ENCODE data around the gene PDPK1.
"Not testable (repeated sequence)": the region's sequence is repeated elsewhere in the genome, so short reads cannot be mapped to it uniquely, and the experiment has no call there.

The PDPK1 gene

DNA sequence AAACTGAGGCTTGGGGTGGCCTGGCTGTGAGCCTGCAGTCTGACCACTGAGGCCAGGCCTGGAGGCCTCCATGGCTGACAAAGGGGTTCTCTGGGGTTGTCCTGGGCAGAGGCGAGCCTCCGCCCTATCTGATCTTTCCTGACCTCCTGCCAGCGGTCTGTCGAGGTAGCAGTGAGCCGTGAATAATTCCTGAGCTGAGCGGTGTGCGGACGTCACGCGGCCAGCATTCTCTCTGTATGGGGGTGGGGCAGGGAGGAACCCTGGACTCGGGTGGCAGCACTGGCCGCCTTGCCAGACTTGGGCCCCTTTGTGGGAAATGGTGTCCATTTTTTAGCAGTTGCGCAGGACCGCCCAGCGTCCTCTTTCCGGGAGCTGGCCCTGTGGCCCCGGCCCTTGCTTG lies 74.1 kb downstream of the PDPK1 start:
- not testable (repeated sequence) for DNase-seq (ENCODE audit: low read depth, low spot score)

DNA sequence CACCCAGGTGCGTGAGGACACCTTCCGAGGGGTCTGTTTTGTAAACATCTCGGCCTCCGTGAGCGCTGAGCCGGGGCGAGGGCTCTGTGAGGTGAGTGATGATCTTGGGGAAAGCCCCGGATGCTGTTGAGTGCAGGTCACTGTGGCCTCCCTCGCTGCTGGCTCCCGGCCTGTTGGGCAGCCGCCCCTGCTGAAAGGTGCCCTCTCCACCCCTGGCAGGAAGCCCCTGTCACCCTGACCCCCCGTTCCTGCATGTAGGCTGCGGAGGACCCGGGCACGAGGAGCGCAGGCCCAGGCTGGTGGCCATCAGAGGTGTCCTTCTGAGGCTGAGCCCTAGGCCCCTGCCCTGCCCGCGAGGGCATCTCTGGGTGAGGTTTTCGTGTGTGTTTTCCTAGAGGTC lies 75.4 kb downstream of the PDPK1 start:
- DNase-seq (ENCODE audit: low read depth, low spot score) = not testable (repeated sequence)

DNA sequence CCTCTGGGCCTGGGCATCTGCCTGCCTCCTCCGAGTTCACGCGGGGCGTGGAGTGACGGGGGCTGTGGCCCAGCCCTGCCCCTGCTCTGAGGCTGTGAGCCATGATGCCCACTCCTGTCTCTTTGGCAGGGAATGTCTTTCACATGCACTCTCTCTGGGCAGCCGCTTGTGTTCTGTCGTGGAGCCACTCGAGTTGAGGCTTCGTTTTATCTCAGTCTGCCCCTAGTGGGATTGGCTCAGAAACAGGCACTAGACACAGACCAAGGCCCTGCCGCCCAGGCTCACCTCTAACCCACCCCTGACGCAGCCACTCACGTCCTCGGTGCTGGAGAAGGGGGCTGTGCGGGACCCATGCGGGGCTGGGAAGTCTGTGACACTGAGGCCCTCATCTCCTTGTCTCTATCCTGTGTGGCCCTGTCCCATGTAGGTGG lies 77.0 kb downstream of the PDPK1 start:
- DNase-seq (ENCODE audit: low read depth, low spot score) = no peak

DNA sequence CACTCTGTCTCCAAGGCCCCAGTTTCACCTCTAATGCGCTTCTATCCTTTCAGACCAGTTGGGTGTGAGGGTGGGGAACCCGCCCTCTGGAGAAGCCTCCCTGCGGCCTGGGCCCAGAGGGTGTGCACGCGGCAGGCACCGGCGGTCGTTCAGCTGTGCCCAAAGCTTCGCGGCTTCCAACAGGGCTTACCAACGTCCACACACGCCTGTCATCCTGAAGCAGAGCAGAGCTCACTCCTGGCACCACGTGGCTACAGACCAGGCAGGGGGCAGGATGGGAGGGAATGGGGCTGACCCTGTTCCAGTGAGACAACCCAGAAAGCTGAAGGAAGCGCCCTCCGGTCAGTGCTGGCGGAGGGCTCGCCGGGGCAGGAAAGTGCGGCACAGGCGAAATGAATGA lies 81.1 kb downstream of the PDPK1 start:
- DNase-seq (ENCODE audit: low read depth, low spot score) = not testable (repeated sequence)

DNA sequence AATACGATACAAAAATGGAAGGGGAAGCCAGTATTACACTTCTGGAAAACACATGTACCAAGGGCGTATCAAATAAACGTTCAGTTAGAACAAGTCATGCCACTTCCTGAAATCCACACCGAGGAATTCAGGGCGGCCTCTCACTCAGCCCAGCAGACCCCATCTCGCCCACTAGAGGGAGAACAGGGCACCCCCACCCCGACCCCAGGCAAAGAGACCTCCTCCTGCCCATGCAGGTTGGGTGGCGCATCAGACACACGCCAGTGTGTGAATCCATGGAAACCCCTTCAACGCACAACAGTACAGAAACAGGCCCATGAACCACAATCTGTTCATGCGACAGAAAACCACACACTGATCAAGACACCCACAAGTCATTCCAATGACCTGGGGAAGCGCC lies 81.8 kb downstream of the PDPK1 start:
- DNase-seq (ENCODE audit: low read depth, low spot score) = not testable (repeated sequence)

DNA sequence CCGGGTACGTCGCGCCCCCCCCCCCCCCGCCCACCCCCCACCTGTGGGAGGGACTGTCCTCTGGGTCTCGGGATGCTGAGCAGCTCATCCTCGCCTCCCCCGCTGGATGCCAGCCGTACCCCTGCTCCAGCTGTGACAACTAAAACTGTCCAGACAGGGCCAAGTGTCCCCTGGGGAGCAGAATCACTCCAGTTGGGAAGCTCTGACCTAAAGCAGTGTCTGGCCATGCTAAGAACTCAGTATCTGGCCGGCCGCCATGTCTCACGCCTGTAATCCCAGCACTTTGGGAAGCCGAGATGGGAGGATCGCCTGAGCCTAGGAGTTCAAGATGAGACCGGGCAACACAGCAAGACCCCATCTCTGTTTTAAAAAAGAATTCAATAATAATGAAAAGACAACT lies 83.0 kb downstream of the PDPK1 start:
- DNase-seq (ENCODE audit: low read depth, low spot score) = not testable (repeated sequence)

DNA sequence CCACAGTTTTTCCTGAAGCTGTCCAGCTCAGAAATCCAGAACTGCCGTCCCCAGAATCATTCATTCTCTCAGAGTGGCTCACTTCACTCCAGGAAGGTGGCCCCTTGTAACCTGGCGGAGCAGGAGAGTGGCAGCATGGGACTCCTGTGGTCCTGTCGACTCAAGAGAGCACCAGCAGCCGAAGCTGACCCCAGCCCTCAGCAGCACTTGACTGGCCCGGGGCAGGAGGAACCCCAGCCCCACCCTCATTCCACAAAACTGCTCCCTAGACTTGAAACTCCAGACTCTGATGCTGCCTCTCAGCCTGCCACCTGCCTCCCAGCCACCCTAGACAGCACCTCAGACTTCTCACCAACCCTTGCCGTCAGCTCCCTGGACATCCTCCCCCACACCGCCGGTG lies 83.6 kb downstream of the PDPK1 start:
- DNase-seq (ENCODE audit: low read depth, low spot score) = not testable (repeated sequence)

DNA sequence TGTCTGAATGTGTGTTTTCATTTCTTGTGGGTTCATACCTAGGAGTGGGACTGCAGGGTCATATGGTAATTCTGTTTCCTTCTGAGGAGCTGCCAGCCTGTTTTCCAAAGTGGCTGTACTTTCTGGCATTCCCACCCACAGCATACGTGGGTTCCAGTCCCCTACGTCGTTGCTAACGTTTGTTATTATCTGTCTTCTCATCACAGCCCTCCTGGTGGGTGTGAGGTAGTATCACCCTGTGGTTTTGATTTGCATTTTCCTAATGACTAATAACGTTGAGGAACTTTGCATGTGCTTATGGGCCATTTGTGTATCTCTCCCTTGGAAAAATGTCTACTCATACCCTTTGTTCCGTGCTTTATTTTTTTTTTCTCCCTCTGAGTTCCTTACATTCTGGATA lies 89.3 kb downstream of the PDPK1 start:
- DNase-seq (ENCODE audit: low read depth, low spot score) = not testable (repeated sequence)

DNA sequence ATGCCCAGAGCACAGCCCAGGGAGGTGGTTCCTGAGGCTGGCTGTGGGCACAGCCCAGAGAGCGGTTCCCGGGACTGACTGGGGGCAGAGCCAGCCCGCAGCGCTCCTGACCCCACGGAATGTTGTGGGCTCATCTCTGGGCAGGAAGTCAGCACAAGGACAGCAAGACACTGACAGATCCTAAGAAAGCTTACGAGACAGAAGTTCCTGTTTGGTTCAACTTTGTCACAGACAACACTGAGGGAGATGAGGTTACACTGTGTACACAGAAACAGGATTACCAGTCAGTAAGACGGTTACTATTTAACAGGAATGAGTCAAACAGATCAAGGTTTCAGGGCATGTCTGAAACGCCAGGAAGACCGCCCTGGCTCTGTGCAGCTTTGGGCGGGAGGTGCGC lies 93.4 kb downstream of the PDPK1 start:
- DNase-seq (ENCODE audit: low read depth, low spot score) = not testable (repeated sequence)

DNA sequence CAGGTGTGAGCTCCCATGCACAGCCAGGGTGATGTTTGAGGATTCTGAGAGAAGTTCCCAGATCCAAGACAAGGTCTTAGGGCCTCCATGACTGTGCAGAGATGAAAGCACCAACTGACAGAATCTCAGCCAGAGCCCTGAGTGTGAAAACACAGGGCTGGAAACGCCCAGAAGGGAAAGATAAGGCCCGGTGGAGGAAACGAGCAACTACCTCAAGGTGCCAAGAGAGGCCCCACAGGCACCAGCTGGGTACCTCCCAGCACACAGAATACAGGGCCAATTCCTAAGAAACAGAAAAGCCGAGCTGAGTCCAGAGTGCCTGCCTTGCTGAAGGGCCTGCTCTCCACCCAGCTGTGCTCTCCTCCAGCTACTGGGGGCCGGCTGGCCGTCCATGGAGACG lies 94.5 kb downstream of the PDPK1 start:
- DNase-seq (ENCODE audit: low read depth, low spot score) = not testable (repeated sequence)

DNA sequence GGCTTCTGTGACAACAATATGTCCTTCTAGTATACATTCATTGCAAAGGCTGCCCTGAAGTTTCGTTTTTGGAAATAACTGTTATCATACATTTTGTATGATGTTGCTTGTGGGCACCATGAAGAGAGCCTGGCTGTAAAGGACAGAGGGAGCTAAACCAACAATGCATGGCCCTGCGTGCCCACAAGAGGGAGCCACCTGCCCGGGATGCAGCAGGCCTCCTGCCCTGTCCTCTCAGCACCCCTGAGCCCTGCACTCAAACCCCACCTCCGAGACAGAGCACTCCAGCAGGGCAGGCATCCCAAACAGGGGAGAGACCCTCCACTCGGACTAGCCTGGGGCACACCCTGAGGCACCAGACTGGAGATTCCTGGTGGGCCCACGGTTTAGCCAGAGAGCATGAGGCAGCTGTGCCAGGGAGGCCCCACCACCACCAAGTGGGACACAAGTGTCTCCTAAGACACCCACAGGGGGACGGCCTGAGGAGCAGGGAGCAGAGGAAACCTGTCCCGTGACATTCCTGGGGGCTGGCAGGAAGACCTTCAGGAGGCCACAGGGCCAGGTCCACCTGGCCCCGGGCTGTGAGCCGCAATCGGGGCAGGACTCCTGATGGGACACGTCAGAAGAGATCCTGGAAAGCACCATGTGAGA lies 101.4 kb downstream of the PDPK1 start:
- not testable (repeated sequence) for DNase-seq (ENCODE audit: low read depth, low spot score)

DNA sequence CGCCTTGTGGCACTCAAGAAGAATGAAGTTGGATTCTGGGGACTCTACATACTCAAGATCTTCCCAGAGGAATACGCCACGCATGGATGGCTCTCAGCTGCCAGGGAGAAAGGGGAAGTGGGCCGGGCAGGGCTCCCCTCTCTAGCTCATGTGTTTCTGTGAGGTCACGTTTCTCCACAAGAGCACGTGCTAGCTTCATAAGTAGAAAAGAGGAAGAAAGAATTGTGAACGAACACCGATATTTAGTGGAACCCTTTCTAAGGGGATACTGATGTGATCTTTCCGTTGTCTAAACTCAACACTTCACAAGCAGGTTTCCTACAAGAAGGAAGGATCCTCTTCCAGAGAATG lies 101.9 kb downstream of the PDPK1 start:
- DNase-seq (ENCODE audit: low read depth, low spot score) = not testable (repeated sequence)

DNA sequence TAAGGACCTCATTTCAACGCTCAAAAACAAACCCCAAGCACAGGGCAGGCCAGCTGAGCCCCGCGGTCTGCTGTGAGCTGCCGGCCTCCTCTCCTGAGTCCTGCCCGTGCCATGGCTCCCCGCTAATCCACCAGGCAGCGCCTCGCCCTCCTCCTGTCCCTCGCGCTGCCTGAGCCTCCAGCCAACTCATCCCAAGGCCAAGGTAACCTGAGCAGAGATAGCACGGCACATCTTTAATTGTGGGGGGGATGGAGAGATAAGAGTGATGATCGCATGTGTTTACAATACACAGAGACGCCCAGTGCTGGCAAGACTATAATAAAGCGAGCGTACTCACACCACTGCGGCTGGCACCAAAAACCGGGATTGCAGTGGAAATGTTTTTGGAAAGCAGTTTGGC lies 104.7 kb downstream of the PDPK1 start:
- not testable (repeated sequence) for DNase-seq (ENCODE audit: low read depth, low spot score)

DNA sequence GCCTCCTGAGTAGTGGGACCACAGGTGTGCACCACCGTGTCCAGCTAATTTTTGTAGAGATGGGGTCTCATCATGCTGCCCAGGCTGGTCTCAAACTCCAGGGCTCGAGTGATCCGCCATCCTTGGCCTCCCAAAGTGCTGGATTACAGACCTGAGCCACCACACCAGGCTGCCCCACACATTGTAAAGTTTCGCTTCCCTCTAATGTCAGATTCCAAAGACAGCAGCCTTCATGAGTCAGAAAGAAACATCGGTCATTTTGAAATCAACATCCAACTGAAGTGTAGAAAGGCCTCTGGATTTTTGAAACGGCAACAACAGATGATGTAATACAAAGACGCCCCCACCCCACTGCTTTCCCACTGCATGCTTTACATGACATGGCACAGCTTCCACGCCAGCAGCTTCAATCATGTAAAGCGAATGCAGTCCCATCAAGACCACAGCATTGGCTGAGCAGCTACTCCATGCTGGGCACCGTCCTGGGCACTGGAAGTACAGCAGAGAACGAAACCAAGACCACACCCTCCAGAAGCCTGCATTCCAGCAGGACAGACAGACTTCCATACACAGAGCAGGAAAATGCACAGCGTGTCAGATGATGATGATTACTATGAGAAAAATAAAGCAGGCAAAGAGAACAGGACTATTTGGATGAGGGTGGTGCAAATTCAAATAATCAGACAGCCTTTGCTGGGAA lies 107.1 kb downstream of the PDPK1 start:
- not testable (repeated sequence) for DNase-seq (ENCODE audit: low read depth, low spot score)

DNA sequence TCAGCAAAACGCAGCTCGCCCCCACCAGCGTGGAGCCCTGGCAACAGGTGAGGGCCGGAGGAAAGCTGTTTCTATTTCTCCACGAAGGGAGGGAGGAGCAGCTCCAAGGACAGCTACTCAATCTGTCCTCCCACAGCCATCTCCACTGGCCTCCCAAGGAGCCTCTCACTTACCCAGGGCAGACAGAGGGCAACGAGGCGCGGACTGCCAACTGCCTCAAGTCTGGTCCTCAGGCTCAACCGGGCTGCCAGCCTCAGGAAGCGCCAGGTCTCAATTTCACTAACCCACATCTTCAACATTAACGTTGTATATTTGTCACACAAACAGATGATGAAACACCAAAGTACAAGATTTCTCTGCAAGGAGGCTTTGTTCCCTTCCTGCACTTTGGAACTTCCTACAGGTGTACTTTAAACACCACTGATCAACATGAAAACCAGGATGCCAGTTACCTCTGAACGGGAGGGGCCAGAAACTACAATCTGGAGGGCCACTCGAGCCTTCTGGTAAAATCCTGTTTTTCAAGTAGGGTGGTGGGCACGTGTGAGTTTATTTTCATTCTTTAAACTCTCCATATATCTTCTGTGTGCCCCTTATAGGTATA lies 113.5 kb downstream of the PDPK1 start:
- not testable (repeated sequence) for DNase-seq (ENCODE audit: low read depth, low spot score)

All from ELF-1 (cell line).